ENCODE results near the gene PCDH7.

- TF ChIP-seq CTCF (IDR thresholded peaks at IDR 0.05) (no peak), POLR2A (IDR thresholded peaks at IDR 0.05) (no peak)
Observed at GRCh38 chr4:30760551-30760950, 40.4 kb downstream of the PCDH7 start.
